CD8-positive, alpha-beta memory T cell (primary cell): ENCODE results near the gene TMEM31. TPM values are rescaled to one million over a fixed set of nuclear protein-coding genes. Genes with fewer than 3 reads are reported as not detected.

Experiments used
- CTCF ChIA-PET: fragments of 350-600 bp; sonication (Branson Sonifier 250); formaldehyde crosslinking; loops from one replicate; lab custom pipeline; 2021; ENCODE audit warnings: antibody characterized with exemption; lab: Charles Lee
- POLR2A ChIA-PET: fragments of 350-600 bp; sonication (Branson Sonifier 250); formaldehyde crosslinking; loops from one replicate; lab custom pipeline; 2021; ENCODE audit warnings: antibody characterized with exemption; lab: Charles Lee
- DNase-seq, 5 donors: peaks; one replicate each; pipeline versions ENCODE4 v3.0.0 to v3.0.0-alpha.2; 2020 to 2022; ENCODE audit warnings: mixed read lengths in 1 of 5
- H3K27ac ChIP-seq: one replicate; pipeline ENCODE4 v1.7.0; 2013; ENCODE audit warnings: low read depth, mild to moderate bottlenecking, low read length, moderate library complexity
- H3K27me3 ChIP-seq: 2 replicates; pipeline ENCODE4 v1.7.0; 2013; ENCODE audit warnings: low read length, mild to moderate bottlenecking; ENCODE audit not compliant: insufficient read depth, poor library complexity, severe bottlenecking
- H3K36me3 ChIP-seq: 2 replicates; pipeline ENCODE4 v1.7.0; 2013; ENCODE audit warnings: mild to moderate bottlenecking, low read length, moderate library complexity; ENCODE audit not compliant: insufficient read depth
- H3K4me1 ChIP-seq: 2 replicates; pipeline ENCODE4 v1.7.0; 2013; ENCODE audit warnings: mild to moderate bottlenecking, low read length, moderate library complexity; ENCODE audit not compliant: insufficient read depth
- H3K4me3 ChIP-seq: 2 replicates; pipeline ENCODE4 v1.7.0; 2013; ENCODE audit warnings: mild to moderate bottlenecking, low read length
- H3K9me3 ChIP-seq: 2 replicates; pipeline ENCODE4 v1.7.0; 2013; ENCODE audit warnings: mild to moderate bottlenecking, low read length
- H3K27ac Mint-ChIP-seq, 8 donors: one replicate each; pipeline ENCODE4 v1.8.0; 2020 to 2021; ENCODE audit warnings: mixed read lengths in 8 of 8, mild to moderate bottlenecking in 6 of 8, inconsistent platforms in 3 of 8, moderate library complexity in 3 of 8
- H3K27me3 Mint-ChIP-seq, 2 donors: one replicate each; pipeline ENCODE4 v1.8.0; 2020 to 2021; ENCODE audit warnings: mixed read lengths in 2 of 2, mild to moderate bottlenecking in 1 of 2, moderate library complexity in 1 of 2
- H3K36me3 Mint-ChIP-seq, 3 donors: one replicate each; pipeline ENCODE4 v1.8.0; 2020 to 2021; ENCODE audit warnings: mixed read lengths in 3 of 3, inconsistent platforms in 1 of 3, mild to moderate bottlenecking in 1 of 3
- H3K4me1 Mint-ChIP-seq, 3 donors: one replicate each; pipeline ENCODE4 v1.8.0; 2020 to 2021; ENCODE audit warnings: mixed read lengths in 3 of 3, inconsistent platforms in 1 of 3, mild to moderate bottlenecking in 1 of 3
- H3K4me3 Mint-ChIP-seq, 7 donors: one replicate each; pipeline ENCODE4 v1.8.0; 2020 to 2021; ENCODE audit warnings: mixed read lengths in 7 of 7, mild to moderate bottlenecking in 6 of 7, moderate library complexity in 4 of 7, inconsistent platforms in 2 of 7
- H3K9me3 Mint-ChIP-seq, 5 donors: one replicate each; pipeline ENCODE4 v1.8.0; 2020 to 2022; ENCODE audit warnings: mixed read lengths in 5 of 5, mild to moderate bottlenecking in 3 of 5, moderate library complexity in 2 of 5, inconsistent platforms in 1 of 5
- polyA plus RNA-seq: library from polyadenylated mRNA; unstranded; fragments of 300-500 nt; fragmentation: Illumina TruSeq; gene quantifications from one replicate; pipeline ENCODE4 v1.2.3, GENCODE V29; 2021
- total RNA-seq, 2 experiments: library from RNA; stranded (reverse); gene quantifications; one replicate each; pipeline ENCODE4 v1.2.3, GENCODE V29; 2021

Gene TMEM31
- total and polyA plus RNA-seq, 3 experiments from 2014 or later = not detected

DNA sequence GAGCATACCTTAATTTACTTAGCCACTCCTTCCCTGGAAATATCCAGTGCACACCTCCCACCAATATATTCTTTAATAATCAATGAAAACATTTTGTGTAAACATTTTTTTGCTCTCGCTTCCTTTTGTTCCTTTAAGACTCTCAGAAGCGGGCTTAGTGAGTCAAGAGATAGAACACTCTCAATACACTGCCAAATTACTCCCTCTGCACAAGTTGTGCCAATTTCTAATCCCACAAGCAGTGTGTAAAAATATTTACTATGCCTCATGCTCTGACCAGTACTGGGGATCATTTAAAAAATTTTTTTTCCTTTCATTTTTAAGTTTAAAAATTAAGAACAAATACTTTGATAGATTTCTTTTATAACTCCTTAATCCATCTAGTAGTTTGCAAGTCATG is 29.3 kb upstream of the TMEM31 start:
- no peaks in the 10 kb centered on the region for H3K9me3 Mint-ChIP-seq
- Histone ChIP-seq H3K27me3 (no peaks in the 10 kb centered on the region), H3K27ac (no peak overlapping the region), H3K4me1 (peaks cover 8% of the 10 kb centered on the region), H3K4me3 (no peak overlapping the region), H3K9me3 (no peaks in the 10 kb centered on the region), H3K36me3 (peaks cover 22% of the 10 kb centered on the region)
- peaks cover 9 to 26% (median 19%) of the 10 kb centered on the region in 3 donors for H3K4me1 Mint-ChIP-seq
- H3K4me3 Mint-ChIP-seq = no peak overlapping the region
- H3K27me3 Mint-ChIP-seq = peaks cover 0 to 3% of the 10 kb centered on the region in 2 donors
- ChIA-PET CTCF (no interaction called here), POLR2A (interaction anchor here (0.6 kb wide), 1 partner anchor 198 kb away, joined by 10 read pairs; no protein-coding TSS in a partner anchor)
- H3K36me3 Mint-ChIP-seq = peaks cover 0 to 66% (median 6%) of the 10 kb centered on the region in 3 donors
- peak overlapping the region in 1 of 8 donors; percentile 64 for H3K27ac Mint-ChIP-seq
- no peak for DNase-seq

DNA sequence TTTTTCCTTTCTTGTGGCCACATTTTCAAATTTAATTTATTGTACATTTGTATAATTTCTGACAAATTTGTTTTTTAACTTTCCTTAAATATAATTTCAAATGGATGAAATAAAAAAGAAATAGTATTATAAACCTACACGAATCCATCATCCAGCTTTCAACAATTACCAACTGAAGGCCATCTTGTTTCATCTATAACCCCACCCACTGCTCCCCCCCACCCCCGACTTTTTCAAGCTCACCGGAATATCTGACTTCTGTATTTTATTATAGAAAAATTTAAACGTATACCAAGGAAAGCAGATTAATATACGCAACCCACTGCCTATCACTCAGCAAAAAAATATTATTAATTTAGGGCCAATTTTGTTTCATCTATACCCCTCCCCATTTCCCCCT is 25.3 kb upstream of the TMEM31 start:
- POLR2A ChIA-PET = no interaction called here
- no peaks in the 10 kb centered on the region for H3K9me3 Mint-ChIP-seq
- CTCF ChIA-PET = no interaction called here
- H3K9me3 ChIP-seq = no peaks in the 10 kb centered on the region
- H3K27me3 Mint-ChIP-seq = peaks cover 0 to 1% of the 10 kb centered on the region in 2 donors
- peaks cover 16% of the 10 kb centered on the region for H3K36me3 ChIP-seq
- H3K4me3 Mint-ChIP-seq = peak overlapping the region in 3 of 7 donors; percentile 50 to 76 (median 71)
- H3K27me3 ChIP-seq = no peaks in the 10 kb centered on the region
- DNase-seq = no peak
- H3K4me1 Mint-ChIP-seq = peaks cover 9 to 20% (median 15%) of the 10 kb centered on the region in 3 donors
- peak overlapping the region; percentile 99 for H3K27ac ChIP-seq
- peaks cover 15% of the 10 kb centered on the region for H3K4me1 ChIP-seq
- peaks cover 0 to 35% (median 4%) of the 10 kb centered on the region in 3 donors for H3K36me3 Mint-ChIP-seq
- H3K27ac Mint-ChIP-seq = peak overlapping the region in 7 of 8 donors; percentile 15 to 92 (median 73)
- peak overlapping the region; percentile 94 for H3K4me3 ChIP-seq

GRCh38 chrX:103686199-103687072 is 24.3 kb upstream of the TMEM31 start, which contains the start of gene MORF4L2:
Gene MORF4L2, minus strand, starts transcription at chrX:103686699. Its CDS starts 9,672 bp downstream, at chrX:103677027.
- Histone ChIP-seq H3K4me3 (peak within 1 kb of the TSS; percentile 94), H3K27ac (peak within 1 kb of the TSS; percentile 99), H3K9me3 (no peaks in the 10 kb centered on the region), H3K4me1 (peaks cover 15% of the 10 kb centered on the region), H3K36me3 (peaks cover 16% of the 10 kb centered on the region), H3K27me3 (no peaks in the 10 kb centered on the region)
- Mint-ChIP-seq H3K27me3 (no peaks in the 10 kb centered on the region), H3K4me3 (peak within 1 kb of the TSS in 3 of 7 donors; percentile 50 to 76 (median 71)), H3K36me3 (peaks cover 0 to 29% (median 4%) of the 10 kb centered on the region in 3 donors), H3K9me3 (no peaks in the 10 kb centered on the region), H3K27ac (peak within 1 kb of the TSS in 7 of 8 donors; percentile 15 to 92 (median 73)), H3K4me1 (peaks cover 9 to 17% (median 15%) of the 10 kb centered on the region in 3 donors)
- peak; percentile 69 to 96 (median 88) for DNase-seq
- POLR2A ChIA-PET = interaction anchor here (0.7 to 1.4 kb wide), 4 partner anchors 8 to 470 kb away, joined by 3 to 6 read pairs (median 6); partner anchors contain the start of gene SLC25A53
- CTCF ChIA-PET = interaction anchor here (1.2 kb wide), 1 partner anchor 56 kb away, joined by 3 read pairs; no protein-coding TSS in a partner anchor

GRCh38 chrX:103687073-103687695 is 23.5 kb upstream of the TMEM31 start:
- no peak overlapping the region for H3K27ac Mint-ChIP-seq
- H3K4me3 ChIP-seq = peak overlapping the region; percentile 94
- H3K36me3 Mint-ChIP-seq = peaks cover 0 to 27% (median 4%) of the 10 kb centered on the region in 3 donors
- peaks cover 0 to 1% of the 10 kb centered on the region in 2 donors for H3K27me3 Mint-ChIP-seq
- no peaks in the 10 kb centered on the region for H3K9me3 Mint-ChIP-seq
- peak overlapping the region; percentile 99 for H3K27ac ChIP-seq
- peaks cover 15% of the 10 kb centered on the region for H3K4me1 ChIP-seq
- H3K9me3 ChIP-seq = no peaks in the 10 kb centered on the region
- peaks cover 16% of the 10 kb centered on the region for H3K36me3 ChIP-seq
- DNase-seq = peak; percentile 78 to 93 (median 87)
- POLR2A ChIA-PET = interaction anchor here (0.7 to 1.4 kb wide), 4 partner anchors 9 to 470 kb away, joined by 3 to 6 read pairs (median 6); partner anchors contain the start of gene SLC25A53
- peaks cover 9 to 17% (median 15%) of the 10 kb centered on the region in 3 donors for H3K4me1 Mint-ChIP-seq
- H3K27me3 ChIP-seq = no peaks in the 10 kb centered on the region
- CTCF ChIA-PET = interaction anchor here (1.2 kb wide), 1 partner anchor 57 kb away, joined by 3 read pairs; no protein-coding TSS in a partner anchor
- H3K4me3 Mint-ChIP-seq = no peak overlapping the region

DNA sequence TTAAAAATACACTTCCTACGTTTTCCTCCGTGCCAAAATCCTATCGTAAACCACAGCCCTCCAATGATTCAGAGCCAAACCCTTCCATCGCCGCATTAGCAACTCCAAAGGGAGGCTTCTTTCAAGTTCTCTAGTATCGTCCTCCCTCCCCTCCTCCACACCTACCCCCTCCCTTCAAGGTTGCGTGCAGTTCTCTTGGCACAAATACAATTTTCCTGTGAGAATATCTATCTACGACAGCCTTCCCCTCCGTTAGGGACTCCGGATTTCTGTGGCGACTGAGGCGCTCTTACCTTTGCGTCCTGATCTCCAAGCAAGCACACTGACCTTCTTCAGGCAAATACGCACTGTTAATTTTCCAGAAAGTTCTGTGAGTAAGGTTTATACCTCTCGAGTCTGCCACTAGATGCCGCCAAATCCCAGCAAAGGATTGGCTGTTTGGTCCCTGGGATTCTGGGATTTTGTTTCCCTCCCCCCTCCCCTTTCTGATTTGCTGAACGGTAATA is 23.0 kb upstream of the TMEM31 start:
- H3K27ac Mint-ChIP-seq = no peak overlapping the region
- H3K4me3 Mint-ChIP-seq = no peak overlapping the region
- Histone ChIP-seq H3K4me3 (peak overlapping the region; percentile 94), H3K27me3 (no peaks in the 10 kb centered on the region), H3K4me1 (peaks cover 15% of the 10 kb centered on the region), H3K36me3 (peaks cover 16% of the 10 kb centered on the region), H3K9me3 (no peaks in the 10 kb centered on the region), H3K27ac (peak overlapping the region; percentile 99)
- peak; percentile 14 to 62 (median 44) for DNase-seq
- peaks cover 9 to 17% (median 15%) of the 10 kb centered on the region in 3 donors for H3K4me1 Mint-ChIP-seq
- CTCF ChIA-PET = interaction anchor here (1.0 kb wide), 1 partner anchor 15 kb away, joined by 3 read pairs; no protein-coding TSS in a partner anchor
- H3K36me3 Mint-ChIP-seq = peaks cover 0 to 22% (median 4%) of the 10 kb centered on the region in 3 donors
- POLR2A ChIA-PET = interaction anchor here (0.7 to 1.4 kb wide), 2 partner anchors 104 to 469 kb away, joined by 6 read pairs; partner anchors contain the start of gene SLC25A53
- peaks cover 0 to 1% of the 10 kb centered on the region in 2 donors for H3K27me3 Mint-ChIP-seq
- no peaks in the 10 kb centered on the region for H3K9me3 Mint-ChIP-seq

GRCh38 chrX:103688946-103689345 is 21.8 kb upstream of the TMEM31 start:
- CTCF ChIA-PET = interaction anchor here (1.0 kb wide), 1 partner anchor 17 kb away, joined by 3 read pairs; no protein-coding TSS in a partner anchor

GRCh38 chrX:103691059-103691458 is 19.6 kb upstream of the TMEM31 start:
- POLR2A ChIA-PET = interaction anchor here (0.6 kb wide), 1 partner anchor 68 kb away, joined by 3 read pairs; no protein-coding TSS in a partner anchor
- H3K27me3 ChIP-seq = no peaks in the 10 kb centered on the region
- H3K27me3 Mint-ChIP-seq = peaks cover 0 to 1% of the 10 kb centered on the region in 2 donors
- no peak for DNase-seq
- H3K4me1 Mint-ChIP-seq = peaks cover 0 to under 1% (median 0%) of the 10 kb centered on the region in 3 donors
- peaks cover 7% of the 10 kb centered on the region for H3K4me1 ChIP-seq
- H3K27ac Mint-ChIP-seq = no peak overlapping the region
- H3K4me3 Mint-ChIP-seq = no peak overlapping the region
- CTCF ChIA-PET = interaction anchor here (0.8 kb wide), 1 partner anchor 22 kb away, joined by 3 read pairs; no protein-coding TSS in a partner anchor
- no peaks in the 10 kb centered on the region for H3K9me3 ChIP-seq
- no peak overlapping the region for H3K27ac ChIP-seq
- H3K36me3 Mint-ChIP-seq = peaks cover 0 to 6% (median 0%) of the 10 kb centered on the region in 3 donors
- no peaks in the 10 kb centered on the region for H3K36me3 ChIP-seq
- no peak overlapping the region for H3K4me3 ChIP-seq
- no peaks in the 10 kb centered on the region for H3K9me3 Mint-ChIP-seq

More at GRCh38 chrX:103688946-103689345, 21.8 kb upstream of the TMEM31 start:
- Histone ChIP-seq H3K36me3 (peaks cover 11% of the 10 kb centered on the region), H3K27me3 (no peaks in the 10 kb centered on the region), H3K27ac (no peak overlapping the region), H3K4me1 (peaks cover 15% of the 10 kb centered on the region), H3K4me3 (no peak overlapping the region), H3K9me3 (no peaks in the 10 kb centered on the region)
- H3K4me3 Mint-ChIP-seq = peak overlapping the region in 2 of 7 donors; percentile 6 to 8
- no peaks in the 10 kb centered on the region for H3K9me3 Mint-ChIP-seq
- DNase-seq = peak in 2 of 5 donors; percentile 24 to 26
- POLR2A ChIA-PET = no interaction called here
- H3K27ac Mint-ChIP-seq = no peak overlapping the region
- H3K36me3 Mint-ChIP-seq = peaks cover 0 to 15% (median under 1%) of the 10 kb centered on the region in 3 donors
- H3K27me3 Mint-ChIP-seq = peaks cover 0 to 1% of the 10 kb centered on the region in 2 donors
- H3K4me1 Mint-ChIP-seq = peaks cover 9 to 15% (median 13%) of the 10 kb centered on the region in 3 donors
